ENCODE measurements around the gene ADCY4.

DNA sequence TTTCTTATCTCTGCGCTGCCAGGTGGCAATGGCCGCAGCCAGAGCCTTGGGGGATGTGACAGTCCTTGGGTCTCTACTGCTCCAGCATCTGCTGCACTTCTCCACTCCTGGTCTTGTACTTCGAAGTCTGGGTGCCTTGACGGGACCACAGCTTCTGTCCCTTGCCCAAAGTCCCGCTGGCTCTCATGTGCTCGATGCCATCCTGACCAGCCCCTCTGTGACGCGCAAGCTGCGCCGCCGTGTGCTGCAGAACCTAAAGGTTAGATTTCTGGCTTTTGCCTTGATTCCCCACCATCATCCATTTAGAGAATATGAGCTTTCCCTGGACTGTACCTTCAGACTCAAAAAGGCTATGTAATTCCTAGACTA is 30.9 kb downstream of the ADCY4 start:
- TF ChIP-seq, protein P1, sequence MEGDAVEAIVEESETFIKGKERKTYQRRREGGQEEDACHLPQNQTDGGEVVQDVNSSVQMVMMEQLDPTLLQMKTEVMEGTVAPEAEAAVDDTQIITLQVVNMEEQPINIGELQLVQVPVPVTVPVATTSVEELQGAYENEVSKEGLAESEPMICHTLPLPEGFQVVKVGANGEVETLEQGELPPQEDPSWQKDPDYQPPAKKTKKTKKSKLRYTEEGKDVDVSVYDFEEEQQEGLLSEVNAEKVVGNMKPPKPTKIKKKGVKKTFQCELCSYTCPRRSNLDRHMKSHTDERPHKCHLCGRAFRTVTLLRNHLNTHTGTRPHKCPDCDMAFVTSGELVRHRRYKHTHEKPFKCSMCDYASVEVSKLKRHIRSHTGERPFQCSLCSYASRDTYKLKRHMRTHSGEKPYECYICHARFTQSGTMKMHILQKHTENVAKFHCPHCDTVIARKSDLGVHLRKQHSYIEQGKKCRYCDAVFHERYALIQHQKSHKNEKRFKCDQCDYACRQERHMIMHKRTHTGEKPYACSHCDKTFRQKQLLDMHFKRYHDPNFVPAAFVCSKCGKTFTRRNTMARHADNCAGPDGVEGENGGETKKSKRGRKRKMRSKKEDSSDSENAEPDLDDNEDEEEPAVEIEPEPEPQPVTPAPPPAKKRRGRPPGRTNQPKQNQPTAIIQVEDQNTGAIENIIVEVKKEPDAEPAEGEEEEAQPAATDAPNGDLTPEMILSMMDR (IDR thresholded peaks at IDR 0.05; ENCODE audit: low read depth, low read length) = no peak
- no peak for TF ChIP-seq POLR2A (IDR thresholded peaks at IDR 0.05; ENCODE audit: extremely low read depth, insufficient read length)
